Ovary (tissue), 9 donors: ENCODE results near the gene STMN3. TPM values are rescaled to one million over a fixed set of nuclear protein-coding genes. Genes with fewer than 3 reads are reported as not detected.

Source experiments
- DNase-seq, 5 donors: peaks; one replicate each; pipeline ENCODE4 v3.0.0-alpha.2; 2019 to 2020
- H3K27ac ChIP-seq, 2 donors: fragments of 200-600 bp; one replicate each; pipeline versions ENCODE4 v1.5.1 to v1.8.0; 2019 to 2022
- H3K27me3 ChIP-seq: fragments of 200-600 bp; one replicate; pipeline ENCODE4 v1.8.0; 2022
- H3K36me3 ChIP-seq: fragments of 200-600 bp; sonication (generic); one replicate; pipeline ENCODE4 v1.5.1; 2019
- H3K4me1 ChIP-seq: one replicate; pipeline ENCODE4 v1.8.1; 2013; ENCODE audit warnings: mild to moderate bottlenecking, moderate library complexity; ENCODE audit not compliant: insufficient read depth
- H3K4me3 ChIP-seq: fragments of 200-600 bp; sonication (generic); one replicate; pipeline ENCODE4 v1.5.1; 2017
- H3K9me3 ChIP-seq, 2 donors: fragments of 200-600 bp in 1 of 2; sonication (generic) in 1 of 2; one replicate each; pipeline versions ENCODE4 v1.5.1 to v1.8.1; 2013 to 2019; ENCODE audit warnings: mild to moderate bottlenecking in 1 of 2, moderate library complexity in 1 of 2
- EP300 ChIP-seq: sonication (generic); formaldehyde crosslinking; IDR thresholded peaks from one replicate; pipeline ENCODE4 v1.6.1; 2017; ENCODE audit warnings: antibody characterized with exemption
- POLR2A ChIP-seq: fragments of 450-650 bp; IDR thresholded peaks from one replicate; pipeline ENCODE4 v1.6.1; 2017; ENCODE audit warnings: antibody characterized with exemption, mild to moderate bottlenecking, moderate library complexity
- WGBS, 3 donors: extraction: QIAGEN DNeasy Blood & Tissue Kit in 1 of 3; methylation state at CpG; one replicate each; pipeline versions ENCODE4 v1.1.5 to v1.1.7; 2013 to 2017; 5-methylcytosine and 5-hydroxymethylcytosine counted together
- intact Hi-C, 4 donors: fragments of 100-400 bp; cut with DNase I; formaldehyde crosslinking; loops; one replicate each; pipeline versions ENCODE4 v1.11.0 to v1.15.1; 2022 to 2023
- polyA plus RNA-seq, 2 donors: library from polyadenylated mRNA; stranded (reverse); fragments of 200-250 nt in 1 of 2; fragments of 350-450 nt in 1 of 2; fragmentation: Illumina TruSeq in 1 of 2; extraction: RNeasy Lipid Tissue Mini Kit (QIAGEN cat#74804) in 1 of 2; gene quantifications; one replicate each; pipeline ENCODE4 v1.2.3, GENCODE V29; 2013 to 2014
- total RNA-seq, 7 donors: library from RNA; depleted of rRNA in 2 of 7; stranded (reverse); fragments of >200 nt in 2 of 7; fragmentation: NEBNext Ultra II Directional in 3 of 7; extraction: Animal tissue kit (Norgen Biotek cat#: 25700) in 3 of 7; gene quantifications; one replicate each; pipeline versions ENCODE4 v1.1.0 to v1.2.4, GENCODE V29; 2016 to 2023
- TF ChIP-seq, protein P1 (sequence below), 3 donors: fragments of 450-650 bp in 2 of 3; fragments of 200-600 bp in 1 of 3; IDR thresholded peaks; one replicate each; pipeline versions ENCODE4 v1.5.1 to v1.8.0; 2016 to 2022; ENCODE audit warnings: antibody characterized with exemption in 3 of 3, mild to moderate bottlenecking in 1 of 3
- donor health status: DM: no; HTN: no; CAD: no; lungs with moderate emphysema.
- donor health status: DM: no; HTN: no; CAD: no.
- donor health status: Bipolar disorder and iron deficiency.
- donor health status: DM: yes; HTN: yes; CAD: no.
- donor health status: DM: no; HTN: no; CAD: no.
- donor health status: DM: yes; HTN: yes; CAD: no.

STMN3 gene
- total and polyA plus RNA-seq, 9 donors, result 7.4 to 91.1 (median 58.7) TPM

DNA sequence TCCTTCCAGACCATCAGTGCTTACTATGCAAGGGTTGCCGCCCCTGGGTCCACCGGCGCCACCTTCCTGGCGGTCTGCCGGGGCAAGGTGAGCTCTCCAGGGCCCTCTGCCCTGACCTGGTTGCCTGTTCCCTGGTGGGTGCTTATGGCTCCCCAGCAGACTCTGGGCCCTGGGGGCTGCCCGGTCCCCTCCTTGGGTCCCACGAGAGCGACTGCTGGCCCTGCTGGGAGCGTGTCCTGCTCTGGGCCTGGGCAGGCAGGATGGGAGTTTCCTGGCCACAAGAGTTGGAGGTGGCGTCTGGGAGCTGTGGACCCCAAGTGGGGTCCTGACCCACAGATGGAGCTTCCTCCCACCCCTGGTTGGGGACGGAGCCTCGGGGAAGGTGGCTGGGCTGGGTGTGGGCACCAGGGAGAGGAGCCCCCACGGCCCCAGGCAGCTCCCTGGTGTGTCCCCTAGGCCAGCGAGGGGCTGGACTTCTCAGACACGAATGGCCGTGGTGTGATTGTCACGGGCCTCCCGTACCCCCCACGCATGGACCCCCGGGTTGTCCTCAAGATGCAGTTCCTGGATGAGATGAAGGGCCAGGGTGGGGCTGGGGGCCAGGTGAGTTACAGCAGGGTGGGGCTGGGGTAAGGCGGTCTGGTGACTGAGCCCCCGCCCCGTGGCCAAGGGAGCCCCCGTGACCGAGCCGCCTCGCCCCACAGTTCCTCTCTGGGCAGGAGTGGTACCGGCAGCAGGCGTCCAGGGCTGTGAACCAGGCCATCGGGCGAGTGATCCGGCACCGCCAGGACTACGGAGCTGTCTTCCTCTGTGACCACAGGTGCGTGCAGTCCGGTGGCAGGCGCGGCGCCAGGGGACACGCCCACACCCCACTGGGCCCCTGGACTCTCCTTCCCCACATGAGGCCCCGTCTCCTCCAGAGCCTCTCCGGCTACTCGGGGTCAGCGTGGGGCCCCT lies 36.1 kb upstream of the STMN3 start:
- intact Hi-C loops, result no loop called here
- Histone ChIP-seq H3K27me3 (no peaks in the 10 kb centered on the region), H3K27ac (no peak overlapping the region), H3K9me3 (no peaks in the 10 kb centered on the region), H3K4me3 (no peak overlapping the region), H3K36me3 (no peaks in the 10 kb centered on the region), H3K4me1 (peaks cover 10% of the 10 kb centered on the region)
- TF ChIP-seq EP300, result no peak
- TF ChIP-seq, protein P1, sequence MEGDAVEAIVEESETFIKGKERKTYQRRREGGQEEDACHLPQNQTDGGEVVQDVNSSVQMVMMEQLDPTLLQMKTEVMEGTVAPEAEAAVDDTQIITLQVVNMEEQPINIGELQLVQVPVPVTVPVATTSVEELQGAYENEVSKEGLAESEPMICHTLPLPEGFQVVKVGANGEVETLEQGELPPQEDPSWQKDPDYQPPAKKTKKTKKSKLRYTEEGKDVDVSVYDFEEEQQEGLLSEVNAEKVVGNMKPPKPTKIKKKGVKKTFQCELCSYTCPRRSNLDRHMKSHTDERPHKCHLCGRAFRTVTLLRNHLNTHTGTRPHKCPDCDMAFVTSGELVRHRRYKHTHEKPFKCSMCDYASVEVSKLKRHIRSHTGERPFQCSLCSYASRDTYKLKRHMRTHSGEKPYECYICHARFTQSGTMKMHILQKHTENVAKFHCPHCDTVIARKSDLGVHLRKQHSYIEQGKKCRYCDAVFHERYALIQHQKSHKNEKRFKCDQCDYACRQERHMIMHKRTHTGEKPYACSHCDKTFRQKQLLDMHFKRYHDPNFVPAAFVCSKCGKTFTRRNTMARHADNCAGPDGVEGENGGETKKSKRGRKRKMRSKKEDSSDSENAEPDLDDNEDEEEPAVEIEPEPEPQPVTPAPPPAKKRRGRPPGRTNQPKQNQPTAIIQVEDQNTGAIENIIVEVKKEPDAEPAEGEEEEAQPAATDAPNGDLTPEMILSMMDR (IDR thresholded peaks at IDR 0.05), result no peak
- no peak for TF ChIP-seq POLR2A
- 87 to 91% (median 90%) methylated on average over 44 of the region's 44 CpGs for WGBS, 3 donors
- DNase-seq, result peak in 3 of 5 donors; percentile 44 to 55 (median 50)

- Histone ChIP-seq H3K36me3 (no peaks in the 10 kb centered on the region), H3K27ac (no peak overlapping the region), H3K27me3 (no peaks in the 10 kb centered on the region), H3K4me3 (no peak overlapping the region), H3K9me3 (no peaks in the 10 kb centered on the region), H3K4me1 (peaks cover 10% of the 10 kb centered on the region)
- intact Hi-C loops, result no loop called here
- TF ChIP-seq POLR2A, result no peak
- no peak for TF ChIP-seq EP300
- TF ChIP-seq, protein P1 (IDR thresholded peaks at IDR 0.05), result no peak
- WGBS, 3 donors, result 46 to 56% (median 55%) methylated on average over 31 of the region's 31 CpGs
- DNase-seq, result peak in 3 of 5 donors; percentile 41 to 56 (median 49)
Measured at GRCh38 chr20:63688228-63689045, 35.2 kb upstream of the STMN3 start.

DNA sequence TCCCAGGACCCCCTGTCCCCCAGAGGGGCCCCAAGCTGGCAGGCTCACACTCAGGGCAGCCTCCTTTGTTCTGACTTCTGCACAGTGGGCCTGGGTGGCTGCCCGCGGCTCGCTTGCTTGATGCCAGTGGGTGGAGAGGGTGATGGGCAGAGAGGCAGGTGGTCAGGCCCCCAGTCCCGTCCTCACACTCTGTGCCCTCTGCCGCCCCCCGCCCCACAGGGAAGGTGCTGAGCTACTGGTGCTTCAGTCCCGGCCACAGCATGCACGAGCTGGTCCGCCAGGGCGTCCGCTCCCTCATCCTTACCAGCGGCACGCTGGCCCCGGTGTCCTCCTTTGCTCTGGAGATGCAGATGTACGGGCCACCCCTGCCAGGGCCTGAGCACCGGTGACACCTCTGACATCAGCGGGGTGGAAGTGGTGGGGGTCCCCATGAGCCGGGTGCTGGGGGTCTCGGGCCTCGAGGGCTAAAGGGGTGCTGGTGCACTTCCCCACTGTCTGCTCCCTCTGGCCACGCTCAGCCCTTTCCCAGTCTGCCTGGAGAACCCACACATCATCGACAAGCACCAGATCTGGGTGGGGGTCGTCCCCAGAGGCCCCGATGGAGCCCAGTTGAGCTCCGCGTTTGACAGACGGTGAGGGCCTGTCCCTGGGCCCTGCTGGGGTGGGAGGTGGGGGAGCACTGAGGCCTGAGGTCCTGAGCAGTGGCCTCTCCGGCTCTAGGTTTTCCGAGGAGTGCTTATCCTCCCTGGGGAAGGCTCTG lies 34.4 kb upstream of the STMN3 start:
- Histone ChIP-seq H3K27ac (no peak overlapping the region), H3K4me3 (no peak overlapping the region), H3K9me3 (no peaks in the 10 kb centered on the region), H3K27me3 (no peaks in the 10 kb centered on the region), H3K36me3 (no peaks in the 10 kb centered on the region), H3K4me1 (peaks cover 10% of the 10 kb centered on the region)
- TF ChIP-seq EP300 (no peak), POLR2A (no peak)
- TF ChIP-seq, protein P1 (IDR thresholded peaks at IDR 0.05), result no peak
- peak in 3 of 5 donors; percentile 42 to 54 (median 46) for DNase-seq
- intact Hi-C loops, result no loop called here
- WGBS, 3 donors, result 83 to 89% (median 86%) methylated on average over 29 of the region's 29 CpGs
